GM12892 (cell line): ENCODE results near the gene RHOH.

Source experiments
- POLR2A ChIP-seq: IDR thresholded peaks from 2 replicates; pipeline ENCODE4 v1.6.1; 2011; ENCODE audit warnings: low read depth, low read length, control low read depth
- POLR2AphosphoS5 ChIP-seq: IDR thresholded peaks from 2 replicates; pipeline ENCODE4 v1.6.1; 2011; ENCODE audit warnings: low read depth, low read length, control low read depth
- TAF1 ChIP-seq: IDR thresholded peaks from 2 replicates; pipeline ENCODE4 v1.6.1; 2011; ENCODE audit warnings: low read depth, mild to moderate bottlenecking, control low read depth, low read length, borderline replicate concordance

- no peak for TF ChIP-seq POLR2AphosphoS5
- no peak for TF ChIP-seq POLR2A
- no peak for TF ChIP-seq TAF1
Measured at GRCh38 chr4:40206426-40206825, 9.6 kb downstream of the RHOH start.
